ENCODE measurements around the gene ELMO3. TPM values are rescaled to one million over a fixed set of nuclear protein-coding genes. Genes with fewer than 3 reads are reported as not detected.
A peak's percentile ranks its signal among the peaks of the same experiment; 100 is the strongest.

The ELMO3 gene
- total and polyA plus RNA-seq, 2 of the 13 experiments (the other 11 are each of a cell fraction or from before 2014, with no cell fraction given): 2.6 to 4.0 TPM

- TF ChIP-seq ELF3 (CRISPR knock-in tag; IDR thresholded peaks at IDR 0.05) (peak; percentile 56; the same call in 1 of the 2 replicates), ZNF124 (CRISPR knock-in tag; IDR thresholded peaks at IDR 0.05) (no peak; the same call in 1 of the 2 replicates), ZFP41 (CRISPR knock-in tag; IDR thresholded peaks at IDR 0.05; ENCODE audit: borderline replicate concordance) (no peak), POGK (CRISPR knock-in tag; conservative IDR thresholded peaks at IDR 0.05) (no peak; the same call in 1 of the 2 replicates), ZMYM2 (CRISPR knock-in tag; IDR thresholded peaks at IDR 0.05) (no peak), ZNF704 (CRISPR knock-in tag; IDR thresholded peaks at IDR 0.05; ENCODE audit: borderline replicate concordance) (no peak), CHCHD3 (CRISPR knock-in tag; IDR thresholded peaks at IDR 0.05) (0 out of 2 replicates have a peak, but pooled peaks have one; percentile 24), ZNF496 (CRISPR knock-in tag; IDR thresholded peaks at IDR 0.05; ENCODE audit: insufficient replicate concordance) (no peak), MED1 (CRISPR knock-in tag; IDR thresholded peaks at IDR 0.05) (no peak), ZNF550 (CRISPR knock-in tag; IDR thresholded peaks at IDR 0.05; ENCODE audit: borderline replicate concordance) (no peak; the same call in 1 of the 2 replicates), HOXA3 (CRISPR knock-in tag; IDR thresholded peaks at IDR 0.05) (no peak), ZBTB40 (IDR thresholded peaks at IDR 0.05) (no peak), ZBTB40 (CRISPR knock-in tag; IDR thresholded peaks at IDR 0.05) (no peak), ZNF564 (CRISPR knock-in tag; IDR thresholded peaks at IDR 0.05) (no peak), CREBL2 (CRISPR knock-in tag; IDR thresholded peaks at IDR 0.05; ENCODE audit: borderline replicate concordance) (no peak), ZNF678 (CRISPR knock-in tag; IDR thresholded peaks at IDR 0.05) (no peak), ZNF382 (CRISPR knock-in tag; IDR thresholded peaks at IDR 0.05; ENCODE audit: borderline replicate concordance) (no peak)
Observed at GRCh38 chr16:67170168-67170948, 28.6 kb upstream of the ELMO3 start, which contains the start of gene NOL3 (continued).

Measured in HepG2 (cell line).